Measurements from ENCODE around the gene BFSP1. TPM values are rescaled to one million over a fixed set of nuclear protein-coding genes. Genes with fewer than 3 reads are reported as not detected.

Gene BFSP1
- total RNA-seq, 2 donors from 2014 or later = 9.4 to 12.0 TPM

GRCh38 chr20:17508756-17509155 is 22.4 kb downstream of the BFSP1 start:
- no peaks in the 10 kb centered on the region for H3K9me3 Mint-ChIP-seq
- peaks cover 5% of the 10 kb centered on the region for H3K36me3 Mint-ChIP-seq (ENCODE audit: low read depth)
- 93 to 95% methylated on average over 14 to 18 of the region's 18 CpGs for WGBS, 2 experiments (ENCODE audit: insufficient coverage in 1 of 2, insufficient read length in 1 of 2)
- Histone ChIP-seq H3K27me3 (ENCODE audit: control insufficient read depth, insufficient read depth, low read length, poor library complexity, severe bottlenecking) (no peaks in the 10 kb centered on the region), H3K9me3 (ENCODE audit: control insufficient read depth, low read length) (no peaks in the 10 kb centered on the region), H3K4me3 (ENCODE audit: low read length) (no peak overlapping the region), H3K27ac (ENCODE audit: low read depth, low read length) (no peak overlapping the region), H3K9ac (ENCODE audit: extremely low read depth, low read length, poor library complexity, severe bottlenecking) (no peak overlapping the region), H3K36me3 (ENCODE audit: control insufficient read depth, insufficient read depth, low read length) (no peaks in the 10 kb centered on the region), H3K4me1 (ENCODE audit: control insufficient read depth, insufficient read depth, low read length) (no peaks in the 10 kb centered on the region)
- no peak overlapping the region for H3K27ac Mint-ChIP-seq
- H3K4me3 Mint-ChIP-seq = no peak overlapping the region
- DNase-seq = no peak
- H3K4me1 Mint-ChIP-seq = peaks cover 14% of the 10 kb centered on the region
- no peaks in the 10 kb centered on the region for H3K27me3 Mint-ChIP-seq (ENCODE audit: insufficient read depth)
- TF ChIP-seq, protein P1, sequence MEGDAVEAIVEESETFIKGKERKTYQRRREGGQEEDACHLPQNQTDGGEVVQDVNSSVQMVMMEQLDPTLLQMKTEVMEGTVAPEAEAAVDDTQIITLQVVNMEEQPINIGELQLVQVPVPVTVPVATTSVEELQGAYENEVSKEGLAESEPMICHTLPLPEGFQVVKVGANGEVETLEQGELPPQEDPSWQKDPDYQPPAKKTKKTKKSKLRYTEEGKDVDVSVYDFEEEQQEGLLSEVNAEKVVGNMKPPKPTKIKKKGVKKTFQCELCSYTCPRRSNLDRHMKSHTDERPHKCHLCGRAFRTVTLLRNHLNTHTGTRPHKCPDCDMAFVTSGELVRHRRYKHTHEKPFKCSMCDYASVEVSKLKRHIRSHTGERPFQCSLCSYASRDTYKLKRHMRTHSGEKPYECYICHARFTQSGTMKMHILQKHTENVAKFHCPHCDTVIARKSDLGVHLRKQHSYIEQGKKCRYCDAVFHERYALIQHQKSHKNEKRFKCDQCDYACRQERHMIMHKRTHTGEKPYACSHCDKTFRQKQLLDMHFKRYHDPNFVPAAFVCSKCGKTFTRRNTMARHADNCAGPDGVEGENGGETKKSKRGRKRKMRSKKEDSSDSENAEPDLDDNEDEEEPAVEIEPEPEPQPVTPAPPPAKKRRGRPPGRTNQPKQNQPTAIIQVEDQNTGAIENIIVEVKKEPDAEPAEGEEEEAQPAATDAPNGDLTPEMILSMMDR (conservative IDR thresholded peaks at IDR 0.05) = no peak

DNA sequence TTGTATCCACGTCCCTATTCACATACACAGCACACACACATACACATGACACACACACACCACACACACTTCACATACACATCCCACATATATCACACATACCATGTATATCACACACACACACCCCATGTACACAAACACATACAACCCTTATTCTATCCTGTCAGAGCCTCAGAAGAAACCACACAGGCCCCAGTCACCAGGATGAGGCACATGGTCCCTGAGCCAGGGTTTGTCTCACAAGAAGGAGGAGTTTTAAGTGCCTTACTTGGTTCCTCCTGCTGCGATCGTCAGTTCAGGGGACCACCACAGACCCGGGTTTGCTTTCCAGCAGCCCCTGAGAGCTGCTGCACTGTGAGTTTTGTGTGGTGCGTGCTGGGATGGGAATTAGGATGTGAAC is 23.6 kb downstream of the BFSP1 start:
- H3K36me3 Mint-ChIP-seq (ENCODE audit: low read depth) = peaks cover 5% of the 10 kb centered on the region
- H3K27ac Mint-ChIP-seq = no peak overlapping the region
- no peaks in the 10 kb centered on the region for H3K27me3 ChIP-seq (ENCODE audit: control insufficient read depth, insufficient read depth, low read length, poor library complexity, severe bottlenecking)

DNA sequence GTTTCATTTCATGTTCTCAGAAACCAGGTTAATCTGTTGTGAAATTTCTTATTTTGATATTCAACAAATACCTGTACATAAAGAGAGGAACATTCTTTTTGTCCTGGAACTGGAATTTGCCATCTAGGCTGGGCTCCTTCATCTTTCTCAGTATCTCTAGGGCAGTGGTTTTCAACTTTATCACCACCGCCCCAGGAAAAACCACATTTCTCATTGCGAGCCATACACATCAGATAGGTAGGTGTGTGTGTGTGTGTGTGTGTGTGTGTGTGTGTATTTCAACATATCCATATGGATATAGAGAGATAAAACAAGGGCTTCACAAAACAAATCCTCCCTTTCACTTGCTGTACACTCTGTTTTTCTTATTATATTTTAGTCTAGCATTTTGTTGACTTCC is 24.1 kb downstream of the BFSP1 start:
- 83% methylated on average over 1 of the region's 2 CpGs; no CpG with 5 or more reads in 1 of the 2 experiments for WGBS, 2 experiments (ENCODE audit: insufficient coverage in 1 of 2, insufficient read length in 1 of 2)
- H3K27me3 Mint-ChIP-seq (ENCODE audit: insufficient read depth) = no peaks in the 10 kb centered on the region

More for the DNA sequence above, 23.6 kb downstream of the BFSP1 start:
- Histone ChIP-seq H3K9ac (ENCODE audit: extremely low read depth, low read length, poor library complexity, severe bottlenecking) (no peak overlapping the region), H3K36me3 (ENCODE audit: control insufficient read depth, insufficient read depth, low read length) (no peaks in the 10 kb centered on the region), H3K27ac (ENCODE audit: low read depth, low read length) (no peak overlapping the region), H3K4me1 (ENCODE audit: control insufficient read depth, insufficient read depth, low read length) (no peaks in the 10 kb centered on the region), H3K9me3 (ENCODE audit: control insufficient read depth, low read length) (no peaks in the 10 kb centered on the region), H3K4me3 (ENCODE audit: low read length) (no peak overlapping the region)
- TF ChIP-seq, protein P1 (conservative IDR thresholded peaks at IDR 0.05) = no peak
- H3K4me3 Mint-ChIP-seq = no peak overlapping the region
- DNase-seq = peak; percentile 30
- no peaks in the 10 kb centered on the region for H3K9me3 Mint-ChIP-seq
- no peaks in the 10 kb centered on the region for H3K27me3 Mint-ChIP-seq (ENCODE audit: insufficient read depth)
- 93 to 100% methylated on average over 2 to 5 of the region's 5 CpGs for WGBS, 2 experiments (ENCODE audit: insufficient coverage in 1 of 2, insufficient read length in 1 of 2)
- H3K4me1 Mint-ChIP-seq = peaks cover 19% of the 10 kb centered on the region

More for the DNA sequence above, 24.1 kb downstream of the BFSP1 start:
- Mint-ChIP-seq H3K27ac (no peak overlapping the region), H3K9me3 (no peaks in the 10 kb centered on the region), H3K4me1 (peaks cover 24% of the 10 kb centered on the region), H3K36me3 (ENCODE audit: low read depth) (peaks cover 5% of the 10 kb centered on the region), H3K4me3 (no peak overlapping the region)
- Histone ChIP-seq H3K36me3 (ENCODE audit: control insufficient read depth, insufficient read depth, low read length) (no peaks in the 10 kb centered on the region), H3K4me1 (ENCODE audit: control insufficient read depth, insufficient read depth, low read length) (no peaks in the 10 kb centered on the region), H3K9me3 (ENCODE audit: control insufficient read depth, low read length) (no peaks in the 10 kb centered on the region), H3K4me3 (ENCODE audit: low read length) (no peak overlapping the region), H3K27me3 (ENCODE audit: control insufficient read depth, insufficient read depth, low read length, poor library complexity, severe bottlenecking) (no peaks in the 10 kb centered on the region), H3K9ac (ENCODE audit: extremely low read depth, low read length, poor library complexity, severe bottlenecking) (no peak overlapping the region), H3K27ac (ENCODE audit: low read depth, low read length) (no peak overlapping the region)
- no peak for DNase-seq
- TF ChIP-seq, protein P1 (conservative IDR thresholded peaks at IDR 0.05) = no peak

Data from endodermal cell (in vitro differentiated cells).